H1 (cell line): ENCODE data around the gene LSM7. TPM values are rescaled to one million over a fixed set of nuclear protein-coding genes. Genes with fewer than 3 reads are reported as not detected.

ENCODE experiments used
- CTCF ChIA-PET: fragments of 300-600 bp; sonication (Branson Sonifier 250); formaldehyde crosslinking; loops from one replicate; lab custom pipeline; 2021; ENCODE audit not compliant: partially characterized antibody; lab: Charles Lee
- POLR2A ChIA-PET: fragments of 300-600 bp; sonication (Branson Sonifier 250); formaldehyde crosslinking; loops from one replicate; lab custom pipeline; 2021; ENCODE audit warnings: inconsistent platforms; ENCODE audit not compliant: partially characterized antibody; lab: Charles Lee
- DNase-seq, 2 experiments: peaks; one replicate each; pipeline versions ENCODE4 v3.0.0 to v3.0.0-alpha.2; 2010 to 2022; ENCODE audit warnings: low spot score in 2 of 2, low read depth in 1 of 2, mixed read lengths in 1 of 2
- FAIRE-seq: peaks from 2 replicates; lab custom pipeline; 2011; peaks lifted over from hg19 to GRCh38; lab: Jason Lieb, UNC
- H2AFZ ChIP-seq: 2 replicates; pipeline ENCODE4 v1.8.1; 2012; ENCODE audit warnings: low read length, inconsistent platforms
- H2AK5ac ChIP-seq: 2 replicates; pipeline ENCODE4 v1.6.1; 2013; ENCODE audit warnings: low read depth, low read length
- H2BK120ac ChIP-seq: replicated peaks from 2 replicates; pipeline ENCODE3; 2013; ENCODE audit warnings: low read depth, low read length, inconsistent platforms
- H2BK12ac ChIP-seq: 2 replicates; pipeline ENCODE4 v1.6.1; 2013; ENCODE audit warnings: low read depth, low read length
- H2BK15ac ChIP-seq: 2 replicates; pipeline ENCODE4 v1.6.1; 2013; ENCODE audit warnings: low read length
- H2BK20ac ChIP-seq: 2 replicates; pipeline ENCODE4 v1.6.1; 2013; ENCODE audit warnings: low read length
- H2BK5ac ChIP-seq: 2 replicates; pipeline ENCODE4 v1.6.1; 2013; ENCODE audit warnings: low read depth, low read length
- H3K14ac ChIP-seq: 2 replicates; pipeline ENCODE4 v1.6.1; 2013; ENCODE audit warnings: inconsistent platforms; ENCODE audit not compliant: insufficient read length
- H3K18ac ChIP-seq: 2 replicates; pipeline ENCODE4 v1.6.1; 2013; ENCODE audit warnings: low read length; ENCODE audit errors: extremely low read depth
- H3K23ac ChIP-seq: 2 replicates; pipeline ENCODE4 v1.6.1; 2013; ENCODE audit warnings: inconsistent platforms; ENCODE audit not compliant: insufficient read length
- H3K23me2 ChIP-seq: 2 replicates; pipeline ENCODE4 v1.6.1; 2013; ENCODE audit warnings: low read depth, low read length
- H3K27ac ChIP-seq: 2 replicates; pipeline ENCODE4 v1.6.1; 2011; ENCODE audit warnings: low read depth, low read length, inconsistent platforms
- H3K27me3 ChIP-seq, 4 experiments: replicated peaks in 1 of 4; 1 replicate in 1 of 4; 2 replicates in 3 of 4; pipeline versions ENCODE4 v1.6.1 to v1.8.1; 2011 to 2013; ENCODE audit warnings: low read length in 3 of 4, mild to moderate bottlenecking in 3 of 4, inconsistent platforms in 2 of 4, mixed read lengths in 2 of 4, moderate library complexity in 1 of 4; ENCODE audit not compliant: control insufficient read depth in 3 of 4, insufficient read depth in 3 of 4; ENCODE audit errors: extremely low read depth in 1 of 4
- H3K36me3 ChIP-seq, 4 experiments: 2 replicates each; pipeline versions ENCODE4 v1.6.1 to v1.8.1; 2011 to 2013; ENCODE audit warnings: mild to moderate bottlenecking in 4 of 4, low read length in 3 of 4, moderate library complexity in 2 of 4, control low read depth in 1 of 4, inconsistent platforms in 1 of 4; ENCODE audit not compliant: insufficient read depth in 4 of 4, control insufficient read depth in 2 of 4
- H3K4ac ChIP-seq: replicated peaks from 2 replicates; pipeline ENCODE3; 2013; ENCODE audit warnings: low read length, low read depth, mixed read lengths, inconsistent platforms; ENCODE audit not compliant: insufficient read length
- H3K4me1 ChIP-seq, 4 experiments: replicated peaks in 1 of 4; 1 replicate in 1 of 4; 2 replicates in 3 of 4; pipeline versions ENCODE4 v1.6.1 to v1.8.1; 2011 to 2013; ENCODE audit warnings: low read length in 3 of 4, inconsistent platforms in 2 of 4, mixed read lengths in 1 of 4; ENCODE audit not compliant: insufficient read depth in 4 of 4, control insufficient read depth in 3 of 4
- H3K4me2 ChIP-seq, 2 experiments: 2 replicates each; pipeline versions ENCODE4 v1.6.1 to v1.8.1; 2011 to 2013; ENCODE audit warnings: low read depth in 2 of 2, low read length in 2 of 2, control low read depth in 1 of 2, inconsistent platforms in 1 of 2, mild to moderate bottlenecking in 1 of 2; ENCODE audit not compliant: insufficient read depth in 1 of 2
- H3K4me3 ChIP-seq, 4 experiments: fragments of 200-600, 300-600 bp in 1 of 4; sonication (generic), shearing (Covaris generic), sonication (Bioruptor Twin) in 1 of 4; 2 replicates each; pipeline versions ENCODE4 v1.5.1 to v1.8.1; 2011 to 2016; ENCODE audit warnings: low read length in 4 of 4, low read depth in 3 of 4, control low read depth in 2 of 4, inconsistent platforms in 2 of 4, mild to moderate bottlenecking in 2 of 4, mixed read lengths in 1 of 4, moderate library complexity in 1 of 4; ENCODE audit not compliant: insufficient read depth in 2 of 4; ENCODE audit errors: extremely low read depth in 1 of 4
- H3K56ac ChIP-seq: replicated peaks from 2 replicates; pipeline ENCODE3; 2013; ENCODE audit warnings: low read depth, mild to moderate bottlenecking, mixed read lengths, low read length, inconsistent platforms; ENCODE audit not compliant: insufficient read length
- H3K79me1 ChIP-seq: 2 replicates; pipeline ENCODE4 v1.6.1; 2013; ENCODE audit warnings: low read depth, low read length, control low read depth
- H3K79me2 ChIP-seq, 2 experiments: 2 replicates each; pipeline versions ENCODE4 v1.6.1 to v1.8.1; 2012 to 2013; ENCODE audit warnings: low read length in 2 of 2, mild to moderate bottlenecking in 2 of 2, inconsistent platforms in 1 of 2; ENCODE audit not compliant: insufficient read depth in 2 of 2, control insufficient read depth in 1 of 2
- H3K9ac ChIP-seq, 4 experiments: replicated peaks in 1 of 4; 1 replicate in 1 of 4; 2 replicates in 3 of 4; pipeline versions ENCODE4 v1.6.1 to v1.8.1; 2011 to 2013; ENCODE audit warnings: low read depth in 3 of 4, low read length in 3 of 4, control low read depth in 2 of 4, mild to moderate bottlenecking in 2 of 4, moderate library complexity in 2 of 4, inconsistent platforms in 1 of 4; ENCODE audit errors: extremely low read depth in 1 of 4
- H3K9me3 ChIP-seq, 2 experiments: 2 replicates each; pipeline versions ENCODE4 v1.6.1 to v1.8.1; 2012 to 2013; ENCODE audit warnings: mild to moderate bottlenecking in 2 of 2, moderate library complexity in 2 of 2, control low read depth in 1 of 2, inconsistent platforms in 1 of 2, low read depth in 1 of 2, low read length in 1 of 2, mixed read lengths in 1 of 2; ENCODE audit not compliant: insufficient read depth in 2 of 2
- H4K20me1 ChIP-seq, 2 experiments: replicated peaks in 1 of 2; 2 replicates each; pipeline versions ENCODE3 to v1.8.1; 2011 to 2013; ENCODE audit warnings: inconsistent platforms in 2 of 2, low read length in 2 of 2, mild to moderate bottlenecking in 1 of 2; ENCODE audit not compliant: insufficient read depth in 2 of 2, control insufficient read depth in 1 of 2
- H4K5ac ChIP-seq: 2 replicates; pipeline ENCODE4 v1.6.1; 2013; ENCODE audit warnings: low read length, low read depth, mixed read lengths, inconsistent platforms; ENCODE audit not compliant: insufficient read length
- H4K8ac ChIP-seq: 2 replicates; pipeline ENCODE4 v1.8.0; 2013; ENCODE audit warnings: mild to moderate bottlenecking, moderate library complexity, low read length, inconsistent platforms; ENCODE audit not compliant: insufficient read depth; ENCODE audit errors: extremely low read depth
- H4K91ac ChIP-seq: replicated peaks from 2 replicates; pipeline ENCODE3; 2013; ENCODE audit warnings: low read length, mixed read lengths, inconsistent platforms; ENCODE audit not compliant: insufficient read length
- HDAC6 ChIP-seq: IDR thresholded peaks from one replicate; pipeline ENCODE4 v1.7.1; 2012; ENCODE audit warnings: low read depth, mild to moderate bottlenecking, inconsistent platforms, low read length, moderate library complexity
- SP4 ChIP-seq: IDR thresholded peaks from 2 replicates; pipeline ENCODE4 v1.6.1; 2012; ENCODE audit warnings: low read length, inconsistent platforms
- WGBS, 2 experiments: shearing (Covaris generic) in 1 of 2; methylation state at CpG; one replicate each; pipeline versions ENCODE4 v1.1.6 to v1.1.7; 2013 to 2015; ENCODE audit warnings: low lambda C conversion rate in 2 of 2, mixed read lengths in 2 of 2, inconsistent platforms in 1 of 2, low coverage in 1 of 2, missing lambda C conversion rate in 1 of 2; ENCODE audit not compliant: insufficient replicate concordance in 2 of 2, insufficient coverage in 1 of 2, insufficient read length in 1 of 2; ENCODE audit errors: extremely low coverage in 1 of 2, missing lambda C conversion rate in 1 of 2; 5-methylcytosine and 5-hydroxymethylcytosine counted together
- polyA plus RNA-seq, 7 experiments: library from polyadenylated mRNA; depleted of rRNA in 3 of 7; stranded (reverse) in 5 of 7; unstranded in 2 of 7; fragments of >200 nt in 5 of 7; fragments of 200-250 nt in 2 of 7; gene quantifications; 1 replicate in 5 of 7; 2 replicates in 1 of 7; 4 replicates in 1 of 7; pipeline versions ENCODE4 v1.2.1 to v1.2.3, GENCODE V29; 2011 to 2013; ENCODE audit warnings: missing spikeins in 2 of 7, mixed read lengths in 2 of 7
- total RNA-seq: library from RNA; stranded (reverse); fragmentation: NEBNext Ultra II Directional; extraction: Animal tissue kit (Norgen Biotek cat#: 25700); gene quantifications from 2 replicates; pipeline ENCODE4 v1.2.1, GENCODE V29; 2021
- TF ChIP-seq, protein P1 (sequence below): IDR thresholded peaks from 2 replicates; pipeline ENCODE4 v1.6.1; 2012; ENCODE audit warnings: inconsistent platforms

The LSM7 gene
- total and polyA plus RNA-seq, 2 of the 8 experiments (the other 6 are each of a cell fraction or from before 2014, with no cell fraction given): 228 to 1,335 TPM

GRCh38 chr19:2334986-2335846, 6.8 kb upstream of the LSM7 start:
- DNase-seq: peak in 1 of 2 experiments; percentile 63
- POLR2A ChIA-PET: no interaction called here
- H2BK15ac ChIP-seq: no peak overlapping the region
- no peak overlapping the region for H2BK20ac ChIP-seq
- H4K91ac ChIP-seq: no peak overlapping the region
- 94% methylated on average over 18 of the region's 26 CpGs; no CpG with 5 or more reads in 1 of the 2 experiments for WGBS, 2 experiments
- H3K79me1 ChIP-seq: peaks cover 36% of the 10 kb centered on the region
- no peak overlapping the region for H2BK5ac ChIP-seq
- peaks cover 0 to 26% (median 10%) of the 10 kb centered on the region in 4 experiments; a peak in 6 of 7 replicates for H3K4me1 ChIP-seq
- H3K18ac ChIP-seq: no peak overlapping the region
- no peak overlapping the region for H4K5ac ChIP-seq
- no peak overlapping the region for H3K4ac ChIP-seq
- no peaks in the 10 kb centered on the region for H3K27me3 ChIP-seq
- no peak overlapping the region for H3K23ac ChIP-seq
- peaks cover 9 to 57% of the 10 kb centered on the region in 2 experiments for H3K79me2 ChIP-seq
- no peak overlapping the region for H3K14ac ChIP-seq
- no peak overlapping the region for H4K8ac ChIP-seq
- TF ChIP-seq, protein P1, sequence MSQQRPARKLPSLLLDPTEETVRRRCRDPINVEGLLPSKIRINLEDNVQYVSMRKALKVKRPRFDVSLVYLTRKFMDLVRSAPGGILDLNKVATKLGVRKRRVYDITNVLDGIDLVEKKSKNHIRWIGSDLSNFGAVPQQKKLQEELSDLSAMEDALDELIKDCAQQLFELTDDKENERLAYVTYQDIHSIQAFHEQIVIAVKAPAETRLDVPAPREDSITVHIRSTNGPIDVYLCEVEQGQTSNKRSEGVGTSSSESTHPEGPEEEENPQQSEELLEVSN: 0 out of 2 replicates have a peak, but pooled peaks have one; percentile 13
- TF ChIP-seq SP4 (0 out of 2 replicates have a peak, but pooled peaks have one; percentile 41), HDAC6 (no peak)
- peaks cover 10 to 36% of the 10 kb centered on the region in 2 experiments for H4K20me1 ChIP-seq
- H3K27ac ChIP-seq: no peak overlapping the region
- no peak overlapping the region for H2BK120ac ChIP-seq
- H3K56ac ChIP-seq: no peak overlapping the region
- no peak overlapping the region for H3K4me3 ChIP-seq
- H2AFZ ChIP-seq: no peak overlapping the region
- H2BK12ac ChIP-seq: no peak overlapping the region
- no peak for FAIRE-seq
- H3K9me3 ChIP-seq: peaks cover 0 to 5% of the 10 kb centered on the region in 2 experiments; a peak in 1 of 4 replicates
- CTCF ChIA-PET: interaction anchor here (1.0 to 6.3 kb wide), 3 partner anchors 19 to 117 kb away, joined by 3 to 27 read pairs (median 4); no protein-coding TSS in a partner anchor
- H2AK5ac ChIP-seq: no peak overlapping the region; the same call in 1 of the 2 replicates
- no peak overlapping the region for H3K9ac ChIP-seq
- H3K23me2 ChIP-seq: peaks cover 3% of the 10 kb centered on the region; the same call in 1 of the 2 replicates
- peaks cover 0 to 14% (median 0%) of the 10 kb centered on the region in 4 experiments; a peak in 2 of 8 replicates for H3K36me3 ChIP-seq
- H3K4me2 ChIP-seq: no peak overlapping the region
